ENCODE results near the gene JOSD1.

JOSD1 gene

DNA sequence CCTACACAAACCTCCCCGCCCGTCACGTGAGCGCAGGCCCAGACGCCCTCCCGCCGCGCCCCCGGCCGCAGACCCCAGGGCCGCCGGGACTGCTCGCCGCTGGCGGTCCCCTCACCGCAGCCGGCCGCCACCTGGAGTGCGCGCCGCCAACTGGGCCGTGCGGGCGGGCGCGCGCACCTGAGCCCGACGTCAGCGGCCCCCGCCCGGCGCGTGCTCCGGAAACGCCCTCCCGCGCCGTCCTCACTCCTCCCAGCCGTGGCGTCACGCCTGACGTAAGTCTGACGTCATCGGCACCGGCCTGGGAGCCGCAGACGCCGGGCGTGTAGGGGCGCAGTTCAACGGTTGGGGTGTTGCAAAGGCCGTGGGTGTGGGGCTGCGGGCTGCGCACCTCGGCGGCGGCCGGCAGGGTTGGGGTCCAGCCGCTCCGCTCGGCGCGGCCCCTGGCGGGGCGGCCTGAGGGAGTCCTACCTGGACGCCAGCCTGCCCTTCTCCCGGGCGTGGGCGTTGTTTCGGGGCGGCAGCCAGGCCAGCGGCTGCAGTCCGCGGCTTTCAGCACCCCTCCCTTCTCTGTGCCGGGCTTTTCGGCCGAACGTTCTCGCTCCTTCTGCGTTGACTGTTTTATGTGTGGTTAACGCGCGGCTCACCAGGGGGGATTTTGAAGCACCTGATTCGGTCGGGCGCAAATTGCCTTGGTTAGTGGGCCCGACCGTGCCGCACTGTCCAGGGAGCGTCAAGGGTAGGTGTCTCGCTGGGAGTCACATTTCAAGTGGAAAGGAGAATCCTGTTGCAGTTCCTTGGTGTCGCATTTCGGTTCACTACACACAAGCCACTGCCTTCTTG lies at the start of gene JOSD1:
Gene JOSD1 (minus strand): TSS at position 155 of the 840 bp plus-strand sequence. CDS start 956 bp downstream, outside the sequence.
- in situ Hi-C loops (cut with MboI; ENCODE audit: low sequenced_read_pairs): no loop called here

- in situ Hi-C loops (cut with MboI; ENCODE audit: low sequenced_read_pairs): no loop called here
Observed at GRCh38 chr22:38750104-38750503, 49.4 kb upstream of the JOSD1 start.

DNA sequence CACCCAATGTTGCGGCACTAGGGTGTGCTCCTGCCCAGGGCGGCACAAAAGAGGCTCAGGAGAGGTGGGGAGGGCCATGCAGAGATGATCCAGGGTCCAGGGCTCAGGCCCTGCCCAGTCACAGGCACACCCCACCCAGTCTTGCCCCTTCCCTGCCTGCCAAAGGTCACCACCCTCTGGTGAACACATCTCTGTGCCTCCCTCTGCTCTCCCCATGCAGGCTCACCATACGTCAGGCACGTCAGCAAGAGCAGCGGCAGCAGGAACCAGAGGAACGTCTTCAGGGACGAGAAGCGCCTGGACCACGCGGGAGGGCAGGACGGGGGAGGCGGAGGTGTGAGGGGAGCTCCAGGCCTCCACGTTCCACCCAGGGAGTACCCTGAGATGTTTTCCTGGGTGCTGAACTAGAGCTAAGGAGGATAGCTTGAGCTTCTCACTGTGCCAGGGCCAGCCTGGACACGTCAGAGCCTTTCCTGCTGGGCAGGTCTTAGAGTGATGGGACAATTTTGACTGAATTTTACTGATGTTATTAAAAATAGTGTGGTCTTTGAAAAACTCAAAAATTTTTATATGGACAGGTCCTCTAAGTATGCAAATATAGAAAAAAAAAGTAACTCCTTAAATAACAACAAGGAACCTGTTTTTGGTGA lies 47.9 kb upstream of the JOSD1 start:
- in situ Hi-C loops (cut with MboI; ENCODE audit: low sequenced_read_pairs): no loop called here

- in situ Hi-C loops (cut with MboI; ENCODE audit: low sequenced_read_pairs): no loop called here
Observed at GRCh38 chr22:38745676-38746460, 45.1 kb upstream of the JOSD1 start.

- in situ Hi-C loops (cut with MboI; ENCODE audit: low sequenced_read_pairs): no loop called here
Observed at GRCh38 chr22:38744981-38745380, 44.2 kb upstream of the JOSD1 start.

GRCh38 chr22:38742176-38742942 lies 41.6 kb upstream of the JOSD1 start:
- in situ Hi-C loops (cut with MboI; ENCODE audit: low sequenced_read_pairs): no loop called here

DNA sequence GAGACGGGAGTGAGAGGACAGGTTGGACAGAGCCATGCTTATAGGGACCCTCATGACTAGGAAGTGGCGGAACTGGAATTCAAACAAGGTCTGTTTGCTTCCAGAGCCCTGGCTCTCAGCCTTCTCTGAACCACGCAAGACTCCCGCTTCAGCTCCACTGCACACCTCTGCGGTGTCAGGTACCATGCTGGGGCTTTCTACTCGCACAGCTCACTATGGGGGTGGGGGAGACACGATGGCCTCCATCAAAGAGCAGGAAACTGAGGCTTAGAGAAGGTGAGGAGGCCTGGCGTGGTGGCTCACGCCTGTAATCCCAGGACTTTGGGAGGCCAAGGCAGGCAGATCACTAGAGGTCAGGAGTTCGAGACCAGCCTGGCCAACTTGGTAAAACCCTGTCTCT lies 40.8 kb upstream of the JOSD1 start:
- in situ Hi-C loops (cut with MboI; ENCODE audit: low sequenced_read_pairs): no loop called here

GRCh38 chr22:38741166-38741565 lies 40.4 kb upstream of the JOSD1 start:
- in situ Hi-C loops (cut with MboI; ENCODE audit: low sequenced_read_pairs): no loop called here

DNA sequence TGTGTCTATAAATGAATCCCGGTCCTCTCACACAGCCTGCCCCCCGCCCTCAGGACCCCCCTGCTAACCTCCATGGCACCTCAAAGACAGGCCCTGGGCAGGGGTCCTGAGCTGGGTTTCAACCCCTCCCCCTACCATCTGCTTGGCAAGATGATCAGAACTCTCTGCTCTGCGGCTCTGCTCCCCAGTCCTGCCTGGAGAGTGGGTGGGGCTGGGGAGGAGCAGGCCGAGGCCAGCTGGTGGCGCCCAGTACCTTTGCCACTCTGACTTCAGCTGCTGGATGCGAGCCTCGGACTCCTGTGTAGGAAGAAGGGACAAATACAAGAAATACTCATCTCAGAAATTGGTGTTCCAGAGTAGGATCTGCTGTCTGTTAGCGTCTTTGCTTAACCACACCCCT lies 40.0 kb upstream of the JOSD1 start:
- in situ Hi-C loops (cut with MboI; ENCODE audit: low sequenced_read_pairs): no loop called here

DNA sequence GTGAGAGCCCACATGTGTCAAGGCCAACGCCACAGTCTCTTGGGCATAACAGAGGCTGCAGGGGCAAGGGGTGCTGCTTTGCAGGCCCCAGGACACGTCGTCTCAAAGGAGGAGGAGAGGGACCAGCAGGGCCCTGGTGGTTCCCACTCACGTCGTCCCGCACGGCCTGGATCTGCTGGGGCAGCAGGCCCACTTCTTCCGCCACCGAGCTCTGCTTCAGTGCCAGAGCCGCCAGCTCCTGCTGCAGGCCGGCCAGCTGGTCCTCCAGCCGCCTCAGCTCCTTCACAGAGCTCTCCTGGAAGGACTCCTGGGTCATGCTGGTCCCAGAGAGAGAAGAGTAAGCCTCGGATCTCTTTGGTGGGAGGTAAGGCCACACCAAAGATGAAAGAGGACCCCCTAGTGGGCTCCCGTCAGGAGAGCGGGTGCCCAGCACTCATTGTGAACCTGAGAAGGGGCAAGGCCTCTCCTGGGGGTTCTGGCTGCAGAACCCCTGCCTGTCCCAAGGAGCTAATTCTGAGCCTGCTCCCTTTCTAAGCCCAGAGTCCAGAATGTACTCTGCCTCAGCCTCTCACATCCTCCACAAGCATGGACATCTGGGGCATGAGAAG lies 39.5 kb upstream of the JOSD1 start:
- in situ Hi-C loops (cut with MboI; ENCODE audit: low sequenced_read_pairs): no loop called here

DNA sequence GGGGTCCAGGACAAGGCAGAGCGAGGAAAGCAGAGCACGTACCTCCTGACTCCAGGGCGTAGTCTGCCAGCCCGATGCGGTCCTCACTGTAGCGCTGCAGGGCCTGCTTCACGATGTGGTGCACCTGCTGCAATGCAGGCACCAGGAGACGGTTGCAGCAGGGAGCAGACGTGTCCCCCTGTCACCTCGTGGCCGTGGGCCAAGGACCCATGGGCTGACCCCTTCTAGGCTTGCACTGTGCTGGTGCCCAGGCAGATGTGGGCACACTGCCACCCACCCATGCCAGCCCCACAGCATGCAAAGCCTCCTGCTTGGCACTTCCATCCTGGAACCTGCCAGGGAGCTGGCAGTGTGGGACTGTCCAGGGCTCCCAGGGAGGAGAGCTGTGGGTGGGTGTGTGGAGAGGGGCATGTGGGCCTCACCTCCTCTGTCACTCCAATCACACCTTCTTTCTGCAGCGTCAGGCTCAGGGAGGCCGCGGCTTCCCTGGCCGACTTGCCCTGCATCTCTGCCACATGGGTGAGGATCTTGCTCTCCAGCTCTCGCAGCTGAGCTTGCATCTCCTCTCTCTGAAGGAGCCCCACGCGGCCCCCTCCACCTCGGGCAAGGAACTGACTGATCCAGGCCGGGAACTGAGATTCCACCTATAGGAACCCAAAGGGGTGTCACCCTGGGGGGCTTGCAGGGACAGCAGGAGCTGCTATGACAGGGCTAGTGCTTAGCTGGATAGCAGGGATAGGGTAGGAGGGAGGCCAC lies 38.7 kb upstream of the JOSD1 start:
- in situ Hi-C loops (cut with MboI; ENCODE audit: low sequenced_read_pairs): no loop called here

- in situ Hi-C loops (cut with MboI; ENCODE audit: low sequenced_read_pairs): no loop called here
Observed at GRCh38 chr22:38738475-38739070, 37.8 kb upstream of the JOSD1 start.

GRCh38 chr22:38737302-38738060 lies 36.7 kb upstream of the JOSD1 start:
- in situ Hi-C loops (cut with MboI; ENCODE audit: low sequenced_read_pairs): no loop called here

GRCh38 chr22:38736257-38736570 lies 35.5 kb upstream of the JOSD1 start:
- in situ Hi-C loops (cut with MboI; ENCODE audit: low sequenced_read_pairs): no loop called here

- in situ Hi-C loops (cut with MboI; ENCODE audit: low sequenced_read_pairs): no loop called here
Observed at GRCh38 chr22:38735465-38736256, 34.9 kb upstream of the JOSD1 start.

DNA sequence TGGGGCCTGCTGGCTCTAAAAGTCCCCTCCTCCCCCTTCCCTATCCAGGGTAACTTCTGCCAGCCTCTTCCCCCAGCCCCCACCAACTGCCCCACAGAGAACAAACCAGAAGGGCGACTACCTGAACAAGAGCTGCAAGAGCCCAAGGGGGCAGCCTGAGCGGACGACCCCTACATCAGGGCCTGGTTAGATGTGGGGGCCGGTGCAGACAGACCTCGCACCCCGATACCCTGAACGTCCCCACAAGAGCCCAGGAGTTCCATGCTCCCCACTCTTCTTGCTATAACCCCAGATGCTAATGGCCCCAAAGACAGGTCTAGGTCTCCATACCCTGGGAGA lies 34.4 kb upstream of the JOSD1 start:
- in situ Hi-C loops (cut with MboI; ENCODE audit: low sequenced_read_pairs): no loop called here

GRCh38 chr22:38734421-38735100 lies 33.8 kb upstream of the JOSD1 start:
- in situ Hi-C loops (cut with MboI; ENCODE audit: low sequenced_read_pairs): no loop called here

All from HL-60/S4 (cell line).